SH-SY5Y (cell line): ENCODE results near the gene POC1B.

Experiments used
- GATA2 ChIP-seq: IDR thresholded peaks from 2 replicates; pipeline ENCODE4 v1.6.1; 2011; ENCODE audit warnings: mild to moderate bottlenecking, low read depth, low read length
- GATA3 ChIP-seq: IDR thresholded peaks from 2 replicates; pipeline ENCODE4 v1.6.1; 2011; ENCODE audit warnings: low read depth, mild to moderate bottlenecking, low read length, moderate library complexity

- no peak for TF ChIP-seq GATA3
- TF ChIP-seq GATA2, result no peak
These were observed 21.1 kb downstream of the POC1B start for GRCh38 chr12:89504560-89505346.
